Activated CD4-positive, CD25-positive, alpha-beta regulatory T cell (primary cell): ENCODE data around the gene OGT.
"Not testable (repeated sequence)": the region's sequence is repeated elsewhere in the genome, so short reads cannot be mapped to it uniquely, and the experiment has no call there.

Experiments used
- DNase-seq, 4 experiments: peaks; one replicate each; lab custom pipeline; 2025; lab: John Stamatoyannopoulos, UW

Gene OGT

GRCh38 chrX:71540801-71541200 lies 7.9 kb downstream of the OGT start:
- DNase-seq: no peak

- no peak for DNase-seq
Measured at GRCh38 chrX:71541210-71542022, 8.5 kb downstream of the OGT start.

GRCh38 chrX:71542411-71542810 lies 9.5 kb downstream of the OGT start:
- no peak for DNase-seq

GRCh38 chrX:71542825-71543224 lies 9.9 kb downstream of the OGT start:
- no peak for DNase-seq

- DNase-seq: no peak
Measured at GRCh38 chrX:71543316-71543715, 10.4 kb downstream of the OGT start.

- DNase-seq: no peak
Measured at GRCh38 chrX:71545364-71545763, 12.5 kb downstream of the OGT start.

GRCh38 chrX:71546879-71547278 lies 14.0 kb downstream of the OGT start:
- no peak for DNase-seq

- no peak for DNase-seq
Measured at GRCh38 chrX:71547339-71547738, 14.4 kb downstream of the OGT start.

GRCh38 chrX:71549986-71550385 lies 17.1 kb downstream of the OGT start:
- no peak for DNase-seq

GRCh38 chrX:71550578-71550977 lies 17.7 kb downstream of the OGT start:
- DNase-seq: no peak

- no peak for DNase-seq
Measured at GRCh38 chrX:71556036-71556435, 23.1 kb downstream of the OGT start.

- DNase-seq: no peak
Measured at GRCh38 chrX:71558920-71559319, 26.0 kb downstream of the OGT start.

GRCh38 chrX:71559773-71560172 lies 26.9 kb downstream of the OGT start:
- not testable (repeated sequence) for DNase-seq

- DNase-seq: no peak
Measured at GRCh38 chrX:71563921-71564320, 31.0 kb downstream of the OGT start.

GRCh38 chrX:71565474-71566041 lies 32.7 kb downstream of the OGT start:
- no peak for DNase-seq

GRCh38 chrX:71571390-71571789 lies 38.5 kb downstream of the OGT start:
- DNase-seq: not testable (repeated sequence)

GRCh38 chrX:71573590-71573989 lies 40.7 kb downstream of the OGT start:
- no peak for DNase-seq

GRCh38 chrX:71577682-71578081 lies 44.8 kb downstream of the OGT start:
- DNase-seq: no peak

GRCh38 chrX:71578253-71579135 lies 45.6 kb downstream of the OGT start, which contains the start of gene GCNA:
Gene GCNA (plus strand): TSS chrX:71578437. CDS start chrX:71580822, 2,385 bp downstream.
- peak in 1 of 4 experiments; percentile 0 for DNase-seq

GRCh38 chrX:71579136-71579989 lies 46.5 kb downstream of the OGT start:
- no peak for DNase-seq

- DNase-seq: no peak
Measured at GRCh38 chrX:71579990-71580380, 47.1 kb downstream of the OGT start.

- no peak for DNase-seq
Measured at GRCh38 chrX:71581210-71581609, 48.3 kb downstream of the OGT start.
